K562 (cell line): ENCODE measurements around the gene PNP. TPM values are rescaled to one million over a fixed set of nuclear protein-coding genes. Genes with fewer than 3 reads are reported as not detected.

Source experiments
- ATAC-seq: fragments of 200-7000 bp; cut with Tn5 transposase; 3 replicates; pipeline ENCODE4 v1.9.1; 2020; ENCODE audit warnings: moderate library complexity
- BruUV-seq: library from RNA; stranded (reverse); fragments of 400-500 nt; replicated peaks from 2 replicates; lab custom pipeline; 2021; lab: Mats Ljungman, UMichigan
- CTCF ChIA-PET: fragments of 300-600 bp; formaldehyde crosslinking; extraction: SDS; loops from one replicate; lab custom pipeline; 2021; ENCODE audit warnings: low intra/inter-chr PET ratio; lab: Yijun Ruan, JAX
- POLR2A ChIA-PET: fragments of 300-600, 350-650 bp; sonication (Branson Sonifier 250); formaldehyde crosslinking; extraction: SDS; loops from one replicate; lab custom pipeline; 2021; ENCODE audit warnings: antibody characterized with exemption, inconsistent platforms; lab: Yijun Ruan, JAX
- DNase-seq, 4 experiments: peaks; one replicate each; pipeline versions ENCODE4 v3.0.0 to v3.0.0-alpha.2; 2011 to 2018; ENCODE audit warnings: low spot score in 3 of 4, mixed read lengths in 3 of 4; ENCODE audit errors: extremely low read depth in 1 of 4
- FAIRE-seq: peaks from 2 replicates; lab custom pipeline; 2011; peaks lifted over from hg19 to GRCh38; lab: Jason Lieb, UNC
- H2AFZ ChIP-seq: 2 replicates; pipeline ENCODE4 v1.6.0; 2011; ENCODE audit warnings: low read depth, low read length, control low read depth, inconsistent platforms
- H3K27ac ChIP-seq: fragments of 200-600 bp; 3 replicates; pipeline ENCODE4 v1.8.0; 2011; ENCODE audit warnings: low read depth, mild to moderate bottlenecking, control low read depth, inconsistent platforms, low read length, moderate library complexity, mixed read lengths; ENCODE audit errors: extremely low read depth
- H3K27me3 ChIP-seq, 2 experiments: fragments of 300-600 bp in 1 of 2; 2 replicates in 1 of 2; 3 replicates in 1 of 2; pipeline versions ENCODE4 v1.6.0 to v1.8.0; 2011; ENCODE audit warnings: inconsistent platforms in 2 of 2, low read length in 2 of 2, mild to moderate bottlenecking in 1 of 2, mixed read lengths in 1 of 2, moderate library complexity in 1 of 2; ENCODE audit not compliant: control insufficient read depth in 2 of 2, insufficient read depth in 2 of 2
- H3K36me3 ChIP-seq: fragments of 300-600 bp; 3 replicates; pipeline ENCODE4 v1.8.0; 2011; ENCODE audit warnings: mild to moderate bottlenecking, low read length, inconsistent platforms; ENCODE audit not compliant: control insufficient read depth, insufficient read depth
- H3K4me1 ChIP-seq, 2 experiments: fragments of 200-600 bp in 1 of 2; replicated peaks in 1 of 2; 2 replicates in 1 of 2; 3 replicates in 1 of 2; pipeline versions ENCODE4 v1.5.1 to v1.8.0; 2011; ENCODE audit warnings: inconsistent platforms in 2 of 2, low read length in 2 of 2, mild to moderate bottlenecking in 1 of 2, mixed read lengths in 1 of 2, moderate library complexity in 1 of 2; ENCODE audit not compliant: control insufficient read depth in 2 of 2, insufficient read depth in 2 of 2
- H3K4me2 ChIP-seq: 2 replicates; pipeline ENCODE4 v1.6.1; 2011; ENCODE audit warnings: low read length, control low read depth, inconsistent platforms, mixed read lengths; ENCODE audit not compliant: insufficient read depth
- H3K4me3 ChIP-seq: fragments of 200-600 bp; sonication (generic), shearing (Covaris generic); 2 replicates; pipeline ENCODE4 v1.5.1; 2016; ENCODE audit warnings: control low read depth, inconsistent platforms
- H3K79me2 ChIP-seq: fragments of 200-600 bp; 3 replicates; pipeline ENCODE4 v1.8.0; 2011; ENCODE audit warnings: low read length, inconsistent platforms; ENCODE audit not compliant: control insufficient read depth, insufficient read depth
- H3K9ac ChIP-seq, 2 experiments: 2 replicates each; pipeline versions ENCODE4 v1.6.0 to v1.6.1; 2011; ENCODE audit warnings: low read depth in 2 of 2, low read length in 2 of 2, control low read depth in 1 of 2, inconsistent platforms in 1 of 2, mild to moderate bottlenecking in 1 of 2, mixed read lengths in 1 of 2; ENCODE audit not compliant: insufficient read depth in 1 of 2
- H3K9me1 ChIP-seq: one replicate; pipeline ENCODE4 v1.6.0; 2011; ENCODE audit warnings: inconsistent platforms, mild to moderate bottlenecking, low read length, moderate library complexity; ENCODE audit not compliant: control insufficient read depth, insufficient read depth
- H3K9me3 ChIP-seq: replicated peaks from 2 replicates; pipeline ENCODE4 v1.5.1; 2011; ENCODE audit warnings: low read depth, low read length, inconsistent platforms; ENCODE audit not compliant: control insufficient read depth, insufficient read depth
- H4K20me1 ChIP-seq: replicated peaks from 2 replicates; pipeline ENCODE4 v1.6.1; 2011; ENCODE audit warnings: low read length, inconsistent platforms, mixed read lengths; ENCODE audit not compliant: control insufficient read depth, insufficient read depth
- ETV1 ChIP-seq: fragments of 450-650 bp; conservative IDR thresholded peaks from 2 replicates; pipeline ENCODE4 v1.6.1; 2016; ENCODE audit warnings: missing genetic modification characterization, control low read depth, low read depth, missing compliant biosample characterization
- FOXK2 ChIP-seq, 2 experiments: fragments of 450-650 bp; IDR thresholded peaks in 1 of 2; conservative IDR thresholded peaks in 1 of 2; 2 replicates each; pipeline ENCODE4 v1.6.1; 2016; ENCODE audit warnings: low read depth in 2 of 2, mild to moderate bottlenecking in 1 of 2
- HNRNPUL1 ChIP-seq: fragments of 200-400 bp; formaldehyde crosslinking; IDR thresholded peaks from 2 replicates; pipeline ENCODE4 v1.6.1; 2017; ENCODE audit warnings: low read length
- MAFG ChIP-seq: fragments of 450-650 bp; conservative IDR thresholded peaks from 2 replicates; pipeline ENCODE4 v1.6.1; 2016; ENCODE audit warnings: missing genetic modification characterization, missing compliant biosample characterization
- NCOA4 ChIP-seq: fragments of 450-650 bp; IDR thresholded peaks from 2 replicates; pipeline ENCODE4 v1.6.1; 2018; ENCODE audit warnings: mild to moderate bottlenecking; ENCODE audit not compliant: partially characterized antibody
- NFIC ChIP-seq: fragments of 450-650 bp; IDR thresholded peaks from 2 replicates; pipeline ENCODE4 v1.6.1; 2017; ENCODE audit warnings: mild to moderate bottlenecking, inconsistent platforms
- NR1H2 ChIP-seq: sonication (generic); formaldehyde crosslinking; IDR thresholded peaks from 2 replicates; pipeline ENCODE4 v1.4.0; 2020; ENCODE audit warnings: mild to moderate bottlenecking, missing genetic modification reagents
- RFX5 ChIP-seq: IDR thresholded peaks from 2 replicates; pipeline ENCODE4 v1.6.1; 2011; ENCODE audit warnings: low read depth, mild to moderate bottlenecking, improper control_type of control experiment, low read length
- SMAD2 ChIP-seq: fragments of 150-350 bp; IDR thresholded peaks from 2 replicates; pipeline ENCODE4 v1.6.1; 2014; ENCODE audit warnings: low read depth, mild to moderate bottlenecking, low read length
- SMARCC2 ChIP-seq: fragments of 450-650 bp; IDR thresholded peaks from 2 replicates; pipeline ENCODE4 v1.6.1; 2017; ENCODE audit warnings: antibody characterized with exemption, moderate library complexity, mild to moderate bottlenecking, low read depth
- TRIM24 ChIP-seq, 2 experiments: fragments of 450-650 bp; IDR thresholded peaks; 2 replicates each; pipeline ENCODE4 v1.6.1; 2016
- U2AF1 ChIP-seq: fragments of 200-400 bp; formaldehyde crosslinking; optimal IDR thresholded peaks from 2 replicates; pipeline ENCODE3; 2017; ENCODE audit warnings: mild to moderate bottlenecking, low read depth, low read length, moderate library complexity
- ZBED1 ChIP-seq: IDR thresholded peaks from 2 replicates; pipeline ENCODE4 v1.6.1; 2014
- ZNF316 ChIP-seq: fragments of 450-650 bp; IDR thresholded peaks from 2 replicates; pipeline ENCODE4 v1.6.1; 2016
- WGBS: fragments of 100-300 bp; shearing (Covaris generic); methylation state at CpG from one replicate; pipeline ENCODE4 v1.1.6; 2016; ENCODE audit warnings: low coverage, mixed read lengths; ENCODE audit not compliant: insufficient coverage; ENCODE audit errors: missing lambda C conversion rate; 5-methylcytosine and 5-hydroxymethylcytosine counted together
- in situ Hi-C: fragments of 300-500 bp; cut with MboI; formaldehyde crosslinking; loops from 4 replicates; pipeline ENCODE4 v1.15.0; 2018; ENCODE audit warnings: inconsistent platforms, mixed read lengths
- intact Hi-C: fragments of 100-400 bp; cut with micrococcal nuclease; formaldehyde crosslinking; loops from 2 replicates; pipeline ENCODE4 v1.14.2; 2022
- polyA plus RNA-seq, 8 experiments: library from polyadenylated mRNA; depleted of rRNA in 4 of 8; stranded (reverse) in 5 of 8; unstranded in 3 of 8; fragments of >200 nt; fragmentation: Nextera tagmentation in 2 of 8; fragmentation: Illumina TruSeq in 1 of 8; extraction: Ambion mirVana in 2 of 8; extraction: Trizol in 1 of 8; gene quantifications; 2 replicates each; pipeline versions ENCODE4 v1.2.1 to v1.2.3, GENCODE V29; 2011 to 2014; ENCODE audit warnings: inconsistent platforms in 1 of 8, missing spikeins in 1 of 8
- total RNA-seq, 7 experiments: library from RNA; depleted of rRNA in 6 of 7; stranded (reverse); fragments of >200 nt in 6 of 7; fragmentation: Illumina TruSeq in 2 of 7; extraction: Trizol in 2 of 7; gene quantifications; 2 replicates each; pipeline versions ENCODE4 v1.2.1 to v1.2.3, GENCODE V29; 2011 to 2021; ENCODE audit warnings: low replicate concordance in 1 of 7
- TF ChIP-seq, protein P1 (sequence below): sonication (generic); formaldehyde crosslinking; IDR thresholded peaks from 2 replicates; pipeline ENCODE4 v1.8.1; 2023; ENCODE audit warnings: mild to moderate bottlenecking, missing genetic modification reagents, moderate library complexity
- TF ChIP-seq, protein P2 (sequence below): fragments of 450-650 bp; formaldehyde crosslinking; IDR thresholded peaks from 2 replicates; pipeline ENCODE4 v1.4.0; 2020; ENCODE audit warnings: mild to moderate bottlenecking, moderate library complexity
- TF ChIP-seq, protein P3 (sequence below), 3 experiments: IDR thresholded peaks in 2 of 3; conservative IDR thresholded peaks in 1 of 3; 2 replicates each; pipeline ENCODE4 v1.5.1; 2011 to 2012; ENCODE audit warnings: low read length in 3 of 3, mild to moderate bottlenecking in 3 of 3, control low read depth in 2 of 3, improper control_type of control experiment in 1 of 3, inconsistent platforms in 1 of 3, low read depth in 1 of 3, mixed read lengths in 1 of 3, moderate library complexity in 1 of 3; ENCODE audit not compliant: insufficient read depth in 2 of 3

PNP gene
- total and polyA plus RNA-seq, 9 of the 15 experiments (the other 6 are each of a cell fraction or from before 2014, with no cell fraction given): 92.5 to 288 (median 137) TPM

DNA sequence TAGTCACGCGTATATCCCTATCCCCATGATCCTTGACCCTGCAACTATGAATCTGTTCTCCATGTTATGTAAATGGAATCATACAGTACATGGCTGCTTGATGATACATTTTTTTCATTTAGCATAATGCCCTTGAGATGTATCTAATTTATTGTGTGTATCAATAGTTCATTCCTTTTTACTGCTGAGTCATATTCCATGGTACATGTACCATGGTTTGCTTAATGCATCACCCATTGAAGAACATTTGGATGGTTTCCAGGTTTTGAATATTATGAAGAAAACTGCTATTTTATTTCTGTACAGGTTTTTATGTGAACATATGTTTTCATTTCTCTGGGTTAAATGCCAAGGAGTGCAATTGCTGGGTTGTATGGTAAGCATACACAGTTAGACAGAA is 32.1 kb downstream of the PNP start:
- ChIA-PET POLR2A (no interaction called here), CTCF (no interaction called here)
- in situ Hi-C loops (no loop called here), intact Hi-C loops (no loop called here)
- Histone ChIP-seq H2AFZ (no peak overlapping the region), H3K27ac (no peak overlapping the region), H3K4me2 (no peak overlapping the region), H3K79me2 (no peaks in the 10 kb centered on the region), H3K9me3 (no peaks in the 10 kb centered on the region), H4K20me1 (no peaks in the 10 kb centered on the region), H3K4me1 (peaks cover 0 to 5% of the 10 kb centered on the region in 2 experiments; a peak in 2 of 5 replicates), H3K4me3 (no peak overlapping the region), H3K9me1 (no peaks in the 10 kb centered on the region), H3K9ac (no peak overlapping the region), H3K36me3 (no peaks in the 10 kb centered on the region), H3K27me3 (no peaks in the 10 kb centered on the region)
- WGBS: 94% methylated on average over 2 of the region's 2 CpGs
- no peak for DNase-seq
- no TSS peak for BruUV-seq
- TF ChIP-seq RFX5 (no peak), HNRNPUL1 (no peak), NCOA4 (no peak), U2AF1 (no peak), NFIC (0 out of 2 replicates have a peak, but pooled peaks have one; percentile 9), NR1H2 (no peak), TRIM24 (IDR thresholded peaks at IDR 0.05) (no peak), SMARCC2 (no peak), ZBED1 (no peak), MAFG (tag) (0 out of 2 replicates have a peak, but pooled peaks have one; percentile 21), ETV1 (tag) (no peak), ZNF316 (peak; percentile 13; the same call in 1 of the 2 replicates), FOXK2 (conservative IDR thresholded peaks at IDR 0.05 in 1 of 2, IDR thresholded peaks at IDR 0.05 in 1 of 2; ENCODE audit: low read depth in 2 of 2) (no peak), SMAD2 (no peak)
- TF ChIP-seq, protein P1, sequence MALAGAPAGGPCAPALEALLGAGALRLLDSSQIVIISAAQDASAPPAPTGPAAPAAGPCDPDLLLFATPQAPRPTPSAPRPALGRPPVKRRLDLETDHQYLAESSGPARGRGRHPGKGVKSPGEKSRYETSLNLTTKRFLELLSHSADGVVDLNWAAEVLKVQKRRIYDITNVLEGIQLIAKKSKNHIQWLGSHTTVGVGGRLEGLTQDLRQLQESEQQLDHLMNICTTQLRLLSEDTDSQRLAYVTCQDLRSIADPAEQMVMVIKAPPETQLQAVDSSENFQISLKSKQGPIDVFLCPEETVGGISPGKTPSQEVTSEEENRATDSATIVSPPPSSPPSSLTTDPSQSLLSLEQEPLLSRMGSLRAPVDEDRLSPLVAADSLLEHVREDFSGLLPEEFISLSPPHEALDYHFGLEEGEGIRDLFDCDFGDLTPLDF (CRISPR knock-in tag): no peak
- TF ChIP-seq, protein P2, sequence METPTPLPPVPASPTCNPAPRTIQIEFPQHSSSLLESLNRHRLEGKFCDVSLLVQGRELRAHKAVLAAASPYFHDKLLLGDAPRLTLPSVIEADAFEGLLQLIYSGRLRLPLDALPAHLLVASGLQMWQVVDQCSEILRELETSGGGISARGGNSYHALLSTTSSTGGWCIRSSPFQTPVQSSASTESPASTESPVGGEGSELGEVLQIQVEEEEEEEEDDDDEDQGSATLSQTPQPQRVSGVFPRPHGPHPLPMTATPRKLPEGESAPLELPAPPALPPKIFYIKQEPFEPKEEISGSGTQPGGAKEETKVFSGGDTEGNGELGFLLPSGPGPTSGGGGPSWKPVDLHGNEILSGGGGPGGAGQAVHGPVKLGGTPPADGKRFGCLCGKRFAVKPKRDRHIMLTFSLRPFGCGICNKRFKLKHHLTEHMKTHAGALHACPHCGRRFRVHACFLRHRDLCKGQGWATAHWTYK (CRISPR knock-in tag): no peak
- TF ChIP-seq, protein P3, sequence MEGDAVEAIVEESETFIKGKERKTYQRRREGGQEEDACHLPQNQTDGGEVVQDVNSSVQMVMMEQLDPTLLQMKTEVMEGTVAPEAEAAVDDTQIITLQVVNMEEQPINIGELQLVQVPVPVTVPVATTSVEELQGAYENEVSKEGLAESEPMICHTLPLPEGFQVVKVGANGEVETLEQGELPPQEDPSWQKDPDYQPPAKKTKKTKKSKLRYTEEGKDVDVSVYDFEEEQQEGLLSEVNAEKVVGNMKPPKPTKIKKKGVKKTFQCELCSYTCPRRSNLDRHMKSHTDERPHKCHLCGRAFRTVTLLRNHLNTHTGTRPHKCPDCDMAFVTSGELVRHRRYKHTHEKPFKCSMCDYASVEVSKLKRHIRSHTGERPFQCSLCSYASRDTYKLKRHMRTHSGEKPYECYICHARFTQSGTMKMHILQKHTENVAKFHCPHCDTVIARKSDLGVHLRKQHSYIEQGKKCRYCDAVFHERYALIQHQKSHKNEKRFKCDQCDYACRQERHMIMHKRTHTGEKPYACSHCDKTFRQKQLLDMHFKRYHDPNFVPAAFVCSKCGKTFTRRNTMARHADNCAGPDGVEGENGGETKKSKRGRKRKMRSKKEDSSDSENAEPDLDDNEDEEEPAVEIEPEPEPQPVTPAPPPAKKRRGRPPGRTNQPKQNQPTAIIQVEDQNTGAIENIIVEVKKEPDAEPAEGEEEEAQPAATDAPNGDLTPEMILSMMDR (IDR thresholded peaks at IDR 0.05 in 2 of 3, conservative IDR thresholded peaks at IDR 0.05 in 1 of 3; ENCODE audit: insufficient read depth in 2 of 3, low read depth in 1 of 3, low read length in 3 of 3): no peak
- FAIRE-seq: no peak
- ATAC-seq: no peak
